Measurements from ENCODE around the gene MYO7B. TPM values are rescaled to one million over a fixed set of nuclear protein-coding genes. Genes with fewer than 3 reads are reported as not detected.

MYO7B gene
- total and polyA plus RNA-seq, 10 donors: 32.3 to 165 (median 52.9) TPM

Other genes with a start within 250 kb of the MYO7B start
- gene ERCC3, start 241.5 kb upstream of the MYO7B start, total RNA-seq: 10 to 100 TPM; 46.4 to 65.1 (median 56.3) TPM
- 10 to 100 TPM; 23.5 to 31.7 (median 28.6) TPM for gene ERCC3, start 241.5 kb upstream of the MYO7B start, polyA plus RNA-seq
- gene MAP3K2, start 147.7 kb upstream of the MYO7B start, total RNA-seq: 10 to 100 TPM; 60.3 to 83.9 (median 68.6) TPM
- 1 to 10 TPM; 6.5 to 8.6 (median 7.8) TPM for gene MAP3K2, start 147.7 kb upstream of the MYO7B start, polyA plus RNA-seq
- not detected for gene PROC, start 117.3 kb upstream of the MYO7B start, total RNA-seq
- under 1 TPM; 0.16 to 0.52 (median 0.21) TPM for gene PROC, start 117.3 kb upstream of the MYO7B start, polyA plus RNA-seq
- gene IWS1, start 9.2 kb upstream of the MYO7B start, total RNA-seq: 10 to 100 TPM; 40.5 to 59.7 (median 44.3) TPM
- gene IWS1, start 9.2 kb upstream of the MYO7B start, polyA plus RNA-seq: 10 to 100 TPM; 18.8 to 28.1 (median 22.0) TPM
- under 1 TPM in 3 of 7 donors, not detected in 4; 0.22 to 0.79 (median 0.23) TPM for gene GPR17, start 110.5 kb downstream of the MYO7B start, total RNA-seq
- gene GPR17, start 110.5 kb downstream of the MYO7B start, polyA plus RNA-seq: 1 to 10 TPM in 1 of 3 donors, under 1 TPM in 2; 0.09 to 1.9 (median 0.26) TPM
- gene LIMS2, start 139.8 kb downstream of the MYO7B start, total RNA-seq: 100 to 1,000 TPM in 3 of 7 donors, 10 to 100 TPM in 4; 62.5 to 190 (median 76.3) TPM
- gene LIMS2, start 139.8 kb downstream of the MYO7B start, polyA plus RNA-seq: 100 to 1,000 TPM in 2 of 3 donors, 10 to 100 TPM in 1; 76.1 to 437 (median 328) TPM
- 10 to 100 TPM in 3 of 7 donors, 1 to 10 TPM in 4; 3.7 to 13.2 (median 9.6) TPM for gene SFT2D3, start 165.8 kb downstream of the MYO7B start, total RNA-seq
- gene SFT2D3, start 165.8 kb downstream of the MYO7B start, polyA plus RNA-seq: 1 to 10 TPM; 8.3 to 9.0 (median 8.8) TPM